Loucy (cell line): ENCODE data around the gene IL1RAPL2.

Experiments used
- H2AFZ ChIP-seq: fragments of 200-600 bp; sonication (generic); 2 replicates; pipeline ENCODE4 v1.6.0; 2016; ENCODE audit warnings: antibody characterized with exemption, mild to moderate bottlenecking, low read length, moderate library complexity
- H3F3A ChIP-seq: fragments of 200-600 bp; 2 replicates; pipeline ENCODE4 v1.6.0; 2016; ENCODE audit warnings: antibody characterized with exemption, low read depth, mild to moderate bottlenecking
- H3K27me3 ChIP-seq: fragments of 200-600 bp; sonication (generic); 2 replicates; pipeline ENCODE4 v1.6.1; 2014; ENCODE audit warnings: low read length, mild to moderate bottlenecking; ENCODE audit not compliant: insufficient read depth, poor library complexity, severe bottlenecking
- H3K36me3 ChIP-seq: fragments of 200-600 bp; sonication (generic); 2 replicates; pipeline ENCODE4 v1.6.1; 2016; ENCODE audit warnings: low read length; ENCODE audit not compliant: insufficient read depth
- H3K4me1 ChIP-seq: fragments of 200-600 bp; sonication (generic); 2 replicates; pipeline ENCODE4 v1.5.1; 2014; ENCODE audit warnings: low read length, mild to moderate bottlenecking; ENCODE audit not compliant: insufficient read depth, poor library complexity, severe bottlenecking
- H3K4me2 ChIP-seq: fragments of 200-600 bp; sonication (generic); 2 replicates; pipeline ENCODE4 v1.6.0; 2014; ENCODE audit warnings: antibody characterized with exemption, low read length, low read depth, mild to moderate bottlenecking; ENCODE audit not compliant: poor library complexity, severe bottlenecking
- H3K4me3 ChIP-seq: fragments of 200-600 bp; sonication (generic); 2 replicates; pipeline ENCODE4 v1.5.1; 2014; ENCODE audit warnings: low read length, mild to moderate bottlenecking, mixed read lengths; ENCODE audit not compliant: poor library complexity, severe bottlenecking
- H3K79me2 ChIP-seq: fragments of 200-600 bp; sonication (generic); 2 replicates; pipeline ENCODE4 v1.6.1; 2014; ENCODE audit warnings: low read length; ENCODE audit not compliant: insufficient read depth
- H3K9ac ChIP-seq: fragments of 200-600 bp; sonication (generic); 2 replicates; pipeline ENCODE4 v1.6.0; 2014; ENCODE audit warnings: mild to moderate bottlenecking, low read depth, low read length, moderate library complexity; ENCODE audit not compliant: poor library complexity, severe bottlenecking
- H3K9me2 ChIP-seq: fragments of 200-600 bp; sonication (generic); replicated peaks from 2 replicates; pipeline ENCODE4 v1.6.1; 2016; ENCODE audit warnings: low read depth, low read length, mixed read lengths
- H3K9me3 ChIP-seq: fragments of 200-600 bp; sonication (generic); 2 replicates; pipeline ENCODE4 v1.6.1; 2014; ENCODE audit warnings: mild to moderate bottlenecking, antibody characterized with exemption, low read length, low read depth; ENCODE audit not compliant: insufficient read depth
- H4K20me1 ChIP-seq: fragments of 200-600 bp; sonication (generic); 2 replicates; pipeline ENCODE4 v1.6.0; 2014; ENCODE audit warnings: antibody characterized with exemption, low read length, mild to moderate bottlenecking; ENCODE audit not compliant: insufficient read depth, poor library complexity, severe bottlenecking
- CTCF ChIP-seq: fragments of 200-600 bp; sonication (generic); conservative IDR thresholded peaks from 2 replicates; pipeline ENCODE4 v1.5.1; 2014; ENCODE audit warnings: mild to moderate bottlenecking, antibody characterized with exemption, low read length
- EZH2phosphoT487 ChIP-seq: fragments of 200-600 bp; IDR thresholded peaks from 2 replicates; pipeline ENCODE4 v1.6.1; 2018; ENCODE audit warnings: antibody characterized with exemption, mild to moderate bottlenecking, moderate library complexity, borderline replicate concordance

Gene IL1RAPL2

GRCh38 chrX:105347373-105347772 lies 781.4 kb downstream of the IL1RAPL2 start:
- TF ChIP-seq CTCF (no peak), EZH2phosphoT487 (no peak)
- Histone ChIP-seq H3K4me1 (no peaks in the 10 kb centered on the region), H2AFZ (no peak overlapping the region), H3F3A (no peaks in the 10 kb centered on the region), H3K36me3 (no peaks in the 10 kb centered on the region), H3K4me3 (no peak overlapping the region), H3K9me2 (no peaks in the 10 kb centered on the region), H4K20me1 (no peaks in the 10 kb centered on the region), H3K4me2 (no peak overlapping the region), H3K9me3 (no peaks in the 10 kb centered on the region), H3K79me2 (no peaks in the 10 kb centered on the region), H3K9ac (no peak overlapping the region), H3K27me3 (no peaks in the 10 kb centered on the region)

- Histone ChIP-seq H2AFZ (no peak overlapping the region), H4K20me1 (no peaks in the 10 kb centered on the region), H3K79me2 (no peaks in the 10 kb centered on the region), H3K4me2 (no peak overlapping the region), H3K4me1 (no peaks in the 10 kb centered on the region), H3K4me3 (no peak overlapping the region), H3K9me3 (no peaks in the 10 kb centered on the region), H3K9me2 (no peaks in the 10 kb centered on the region), H3K36me3 (no peaks in the 10 kb centered on the region), H3K9ac (no peak overlapping the region), H3K27me3 (no peaks in the 10 kb centered on the region), H3F3A (no peaks in the 10 kb centered on the region)
- TF ChIP-seq EZH2phosphoT487 (no peak), CTCF (no peak)
Observed at GRCh38 chrX:105349476-105349875, 783.5 kb downstream of the IL1RAPL2 start.

GRCh38 chrX:105375816-105376215 lies 809.8 kb downstream of the IL1RAPL2 start:
- Histone ChIP-seq H2AFZ (no peak overlapping the region), H3F3A (no peaks in the 10 kb centered on the region), H3K9ac (no peak overlapping the region), H3K4me3 (no peak overlapping the region), H3K9me3 (no peaks in the 10 kb centered on the region), H3K79me2 (no peaks in the 10 kb centered on the region), H4K20me1 (no peaks in the 10 kb centered on the region), H3K4me2 (no peak overlapping the region), H3K9me2 (no peaks in the 10 kb centered on the region), H3K4me1 (no peaks in the 10 kb centered on the region), H3K27me3 (no peaks in the 10 kb centered on the region), H3K36me3 (no peaks in the 10 kb centered on the region)
- no peak for TF ChIP-seq CTCF
- TF ChIP-seq EZH2phosphoT487 = no peak
